ENCODE measurements around the gene ENTPD2.

ENTPD2 gene

GRCh38 chr9:137028263-137029057, 25.4 kb downstream of the ENTPD2 start:
- DNase-seq: peak; percentile 68

GRCh38 chr9:137027369-137028262, 26.2 kb downstream of the ENTPD2 start, which contains the start of gene ABCA2:
Gene ABCA2 (minus strand): TSS chr9:137028237. CDS start chr9:137028140, 97 bp downstream.
- no peak for DNase-seq

- DNase-seq: no peak
Observed at GRCh38 chr9:137026828-137027227, 27.0 kb downstream of the ENTPD2 start.

- DNase-seq: no peak
Observed at GRCh38 chr9:137026384-137026783, 27.5 kb downstream of the ENTPD2 start.

- no peak for DNase-seq
Observed at GRCh38 chr9:137025517-137025966, 28.3 kb downstream of the ENTPD2 start.

- no peak for DNase-seq
Observed at GRCh38 chr9:137023583-137023991, 30.3 kb downstream of the ENTPD2 start.

- DNase-seq: no peak
Observed at GRCh38 chr9:137023157-137023556, 30.7 kb downstream of the ENTPD2 start.

- DNase-seq: no peak
Observed at GRCh38 chr9:137022662-137023008, 31.2 kb downstream of the ENTPD2 start.

- peak; percentile 74 for DNase-seq
Observed at GRCh38 chr9:137021979-137022661, 31.7 kb downstream of the ENTPD2 start.

- DNase-seq: no peak
Observed at GRCh38 chr9:137021568-137021978, 32.3 kb downstream of the ENTPD2 start.

- no peak for DNase-seq
Observed at GRCh38 chr9:137020771-137021567, 32.9 kb downstream of the ENTPD2 start.

- DNase-seq: no peak
Observed at GRCh38 chr9:137019891-137020683, 33.8 kb downstream of the ENTPD2 start.

GRCh38 chr9:137018761-137019559, 34.9 kb downstream of the ENTPD2 start:
- no peak for DNase-seq

- DNase-seq: no peak
Observed at GRCh38 chr9:137017791-137018497, 35.9 kb downstream of the ENTPD2 start.

GRCh38 chr9:137017071-137017470, 36.8 kb downstream of the ENTPD2 start:
- DNase-seq: no peak

GRCh38 chr9:137016436-137016835, 37.4 kb downstream of the ENTPD2 start:
- no peak for DNase-seq

- DNase-seq: no peak
Observed at GRCh38 chr9:137015976-137016375, 37.9 kb downstream of the ENTPD2 start.

GRCh38 chr9:137015540-137015930, 38.3 kb downstream of the ENTPD2 start:
- DNase-seq: no peak

- no peak for DNase-seq
Observed at GRCh38 chr9:137014776-137015539, 38.9 kb downstream of the ENTPD2 start.

All from stimulated activated CD4-positive, alpha-beta T cell treated with anti-CD3 and anti-CD28 coated beads, Interleukin-4, amount 100 ng/mL, for 1 hour (primary cell).